Stimulated activated CD4-positive, alpha-beta T cell treated with anti-CD3 and anti-CD28 coated beads, TNF-alpha, amount 100 ng/mL, for 48 hours (primary cell): ENCODE data around the gene SPESP1.
"Not testable (repeated sequence)": the region's sequence is repeated elsewhere in the genome, so short reads cannot be mapped to it uniquely, and the experiment has no call there.

Source experiments
- DNase-seq, 3 donors: peaks; one replicate each; pipeline ENCODE4 v3.0.0-alpha.2; 2020; ENCODE audit warnings: low read depth in 3 of 3

The SPESP1 gene

DNA sequence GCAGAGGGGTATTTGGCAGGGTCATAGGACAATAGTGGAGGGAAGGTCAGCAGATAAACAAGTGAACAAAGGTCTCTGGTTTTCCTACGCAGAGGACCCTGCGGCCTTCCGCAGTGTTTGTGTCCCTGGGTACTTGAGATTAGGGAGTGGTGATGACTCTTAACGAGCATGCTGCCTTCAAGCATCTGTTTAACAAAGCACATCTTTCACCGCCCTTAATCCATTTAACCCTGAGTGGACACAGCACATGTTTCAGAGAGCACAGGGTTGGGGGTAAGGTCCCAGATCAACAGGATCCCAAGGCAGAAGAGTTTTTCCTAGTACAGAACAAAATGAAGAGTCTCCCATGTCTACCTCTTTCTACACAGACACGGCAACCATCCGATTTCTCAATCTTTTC is 33.4 kb downstream of the SPESP1 start:
- not testable (repeated sequence) for DNase-seq

GRCh38 chr15:68966996-68967395 is 36.7 kb downstream of the SPESP1 start:
- no peak for DNase-seq

GRCh38 chr15:68967948-68968347 is 37.6 kb downstream of the SPESP1 start:
- DNase-seq: no peak

DNA sequence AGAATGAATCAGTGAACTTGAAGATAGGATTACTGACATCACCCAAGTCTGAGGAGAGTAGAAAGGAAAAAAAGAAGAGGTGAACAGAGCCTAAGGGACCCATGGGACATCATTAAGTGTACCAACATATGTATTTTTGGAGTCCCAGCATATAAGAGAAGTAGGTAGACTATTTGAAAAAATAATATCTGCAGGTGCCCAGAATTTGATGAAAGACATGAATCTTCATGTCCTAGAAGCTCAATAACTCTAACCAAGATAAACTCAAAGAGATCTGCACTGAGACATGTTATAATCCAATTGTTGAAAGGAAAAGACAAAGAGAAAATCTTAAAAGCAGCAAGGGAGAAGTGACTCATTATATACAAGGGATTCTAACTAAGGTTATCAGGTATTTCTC is 39.0 kb downstream of the SPESP1 start:
- DNase-seq: no peak

DNA sequence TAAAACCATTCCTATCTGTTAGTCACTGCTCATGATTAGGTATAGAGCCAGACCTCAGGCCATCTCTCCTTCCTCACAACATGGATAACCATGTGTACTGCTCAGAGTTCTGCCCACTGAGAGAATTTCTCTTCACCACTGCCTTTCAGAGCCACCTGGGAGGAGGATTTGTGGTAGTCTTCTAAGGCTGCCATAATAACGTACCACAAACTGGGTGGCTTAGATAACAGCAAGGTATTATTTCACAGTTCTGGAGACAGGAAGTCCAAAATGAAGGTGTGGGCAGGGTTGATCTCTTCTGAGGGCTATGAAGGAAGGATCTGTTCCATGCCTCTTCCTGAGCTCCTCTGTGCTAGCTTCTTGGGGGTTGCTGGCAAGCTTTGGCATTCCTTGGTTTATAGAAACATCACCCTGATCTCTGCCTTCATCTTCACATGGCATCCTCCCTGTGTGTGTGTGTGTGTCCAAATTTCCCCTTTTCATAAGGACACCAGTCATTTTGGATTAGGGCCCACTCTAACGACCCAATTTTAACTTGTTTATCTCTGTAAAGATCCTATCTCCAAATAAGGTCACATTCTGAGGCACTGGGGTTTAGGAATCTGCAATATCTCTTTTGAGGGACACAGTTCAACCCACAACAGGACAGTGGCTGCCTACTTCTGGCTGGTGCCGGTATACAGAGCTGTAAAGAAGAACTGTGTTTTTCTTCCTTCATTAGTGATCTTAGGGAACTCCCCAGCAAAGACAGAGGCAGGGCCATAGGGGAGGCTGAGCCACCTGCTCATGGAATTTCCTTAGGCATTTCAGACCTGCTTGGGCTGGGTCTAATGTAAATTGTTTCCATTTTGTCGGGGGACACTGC is 42.1 kb downstream of the SPESP1 start:
- no peak for DNase-seq

DNA sequence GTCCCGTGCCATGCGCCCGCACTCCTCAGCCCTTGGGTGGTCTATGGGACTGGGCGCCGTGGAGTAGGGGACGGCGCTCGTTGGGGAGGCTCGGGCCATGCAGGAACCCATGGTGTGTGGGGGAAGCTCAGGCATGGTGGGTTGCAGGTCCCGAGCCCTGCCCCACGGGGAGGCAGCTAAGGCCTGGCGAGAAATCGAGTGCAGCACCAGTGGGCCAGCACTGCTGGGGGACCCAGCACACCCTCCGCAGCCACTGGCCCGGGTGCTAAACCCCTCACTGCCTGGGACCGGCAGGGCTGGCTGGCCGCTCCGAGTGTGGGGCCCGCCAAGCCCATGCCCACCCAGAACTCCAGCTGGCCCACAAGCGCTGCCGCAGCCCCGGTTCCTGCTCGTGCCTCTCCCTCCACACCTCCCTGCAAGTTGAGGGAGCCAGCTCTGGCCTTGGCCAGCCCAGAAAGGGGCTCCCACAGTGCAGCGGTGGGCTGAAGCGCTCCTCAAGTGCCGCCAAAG is 45.4 kb downstream of the SPESP1 start:
- DNase-seq: not testable (repeated sequence)

DNA sequence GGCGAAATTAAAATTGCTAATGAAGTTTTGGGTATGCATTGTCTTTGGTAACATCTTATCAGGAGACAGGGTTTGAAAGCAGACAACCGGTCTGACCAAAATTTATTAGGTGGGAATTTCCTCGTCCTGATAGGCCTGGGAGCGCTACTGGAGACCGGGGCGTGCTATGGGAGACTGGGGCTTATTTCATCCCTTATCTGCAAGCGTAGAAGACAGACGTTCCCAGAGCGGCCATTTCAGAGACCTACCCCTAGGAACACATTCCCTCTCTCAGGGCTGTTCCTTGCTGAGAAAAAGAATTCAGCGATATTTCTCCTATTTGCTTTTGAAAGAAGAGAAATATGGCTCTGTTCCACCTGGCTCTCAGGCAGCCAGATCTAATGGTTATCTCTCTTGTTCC is 47.1 kb downstream of the SPESP1 start:
- DNase-seq: not testable (repeated sequence)

- no peak for DNase-seq
These were observed 48.7 kb downstream of the SPESP1 start for GRCh38 chr15:68979006-68979405.

- no peak for DNase-seq
These were observed 49.5 kb downstream of the SPESP1 start for GRCh38 chr15:68979816-68980215.

- no peak for DNase-seq
These were observed 50.5 kb downstream of the SPESP1 start for GRCh38 chr15:68980786-68981185.

DNA sequence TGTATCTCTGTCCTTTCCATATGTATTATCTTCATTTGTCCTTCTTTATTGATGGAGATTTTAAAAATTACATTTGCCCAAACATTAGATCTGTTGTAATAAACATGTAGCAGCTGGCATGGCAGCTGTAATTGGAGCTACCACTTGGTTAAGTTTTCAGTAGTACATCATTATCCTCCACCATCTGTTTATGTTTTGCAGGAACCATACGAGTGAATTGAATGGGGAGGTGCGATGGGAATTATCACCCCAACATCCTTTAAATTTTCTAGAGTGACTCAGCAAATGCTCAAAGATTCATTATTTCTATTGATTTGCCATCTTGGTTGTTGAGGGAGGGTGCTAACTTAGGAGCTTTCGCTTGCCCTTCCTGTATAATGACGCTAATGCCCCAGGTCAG is 51.6 kb downstream of the SPESP1 start:
- no peak for DNase-seq

DNA sequence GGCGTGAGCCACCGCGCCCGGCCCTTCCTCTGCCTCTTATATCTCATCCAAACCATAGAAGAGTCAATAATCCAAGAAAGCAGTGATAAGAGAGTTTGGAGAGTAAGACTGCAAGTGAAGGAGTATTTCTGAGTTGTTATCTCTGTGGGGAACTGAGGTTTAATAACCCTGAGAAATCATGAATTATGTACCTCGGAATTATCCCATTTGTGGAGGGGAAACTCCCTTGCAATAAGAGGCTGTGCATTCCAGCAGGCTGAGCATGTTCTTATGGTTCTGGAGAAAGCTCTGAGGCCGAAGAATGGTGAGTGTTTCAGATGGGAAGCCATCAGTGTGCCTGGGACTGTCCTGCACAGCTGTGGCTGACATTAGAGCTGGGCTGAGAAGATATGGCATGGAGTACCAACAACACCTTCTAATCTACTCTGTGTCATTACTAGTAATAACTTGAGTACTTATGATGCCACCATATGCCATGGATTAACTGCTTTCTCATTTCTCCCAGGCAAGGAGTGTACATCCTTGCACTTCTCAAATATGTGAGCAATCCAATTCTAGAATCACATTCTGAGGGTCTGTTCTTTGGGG is 52.7 kb downstream of the SPESP1 start:
- no peak for DNase-seq

GRCh38 chr15:68983961-68984481 is 53.7 kb downstream of the SPESP1 start:
- no peak for DNase-seq

DNA sequence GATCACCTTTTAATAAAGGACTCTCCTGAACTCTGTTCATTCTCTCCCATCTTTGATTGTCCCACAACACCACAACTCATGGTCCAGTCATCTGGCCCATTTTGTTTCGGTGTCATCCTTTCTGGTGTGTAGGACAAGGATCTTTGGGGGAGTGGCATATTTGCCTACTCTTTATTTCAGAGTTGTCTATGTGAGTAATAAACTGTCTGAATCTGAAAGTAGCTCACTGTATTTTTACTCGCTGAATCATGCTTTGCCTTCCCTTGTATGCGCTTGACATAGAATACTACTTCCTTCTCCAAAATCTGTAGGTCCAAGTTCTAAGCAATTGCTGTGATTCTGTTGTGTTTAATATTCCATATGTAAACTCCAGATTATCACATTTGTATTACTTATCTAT is 54.3 kb downstream of the SPESP1 start:
- no peak for DNase-seq

- no peak for DNase-seq
These were observed 55.1 kb downstream of the SPESP1 start for GRCh38 chr15:68985361-68985891.

- no peak for DNase-seq
These were observed 56.0 kb downstream of the SPESP1 start for GRCh38 chr15:68986322-68986721.

DNA sequence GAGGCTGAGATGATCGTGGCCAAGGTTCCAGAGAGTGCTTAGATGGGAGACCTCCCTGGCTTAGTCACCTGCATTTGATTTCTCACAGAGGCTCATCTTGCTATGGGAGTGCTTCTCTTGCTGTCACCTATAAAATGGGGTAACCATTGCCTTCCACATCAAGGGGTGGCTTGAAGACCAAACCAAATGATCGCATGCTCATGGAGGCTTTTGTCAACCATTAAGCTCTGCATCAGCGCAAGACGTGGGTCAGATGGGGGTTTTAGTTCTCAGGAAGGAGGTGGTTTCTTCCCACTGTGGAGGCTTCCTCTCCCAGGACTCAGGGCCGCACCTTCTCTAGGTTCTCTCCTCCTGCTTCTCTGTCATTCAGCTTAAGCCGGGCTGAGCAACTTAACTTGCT is 56.8 kb downstream of the SPESP1 start:
- no peak for DNase-seq

DNA sequence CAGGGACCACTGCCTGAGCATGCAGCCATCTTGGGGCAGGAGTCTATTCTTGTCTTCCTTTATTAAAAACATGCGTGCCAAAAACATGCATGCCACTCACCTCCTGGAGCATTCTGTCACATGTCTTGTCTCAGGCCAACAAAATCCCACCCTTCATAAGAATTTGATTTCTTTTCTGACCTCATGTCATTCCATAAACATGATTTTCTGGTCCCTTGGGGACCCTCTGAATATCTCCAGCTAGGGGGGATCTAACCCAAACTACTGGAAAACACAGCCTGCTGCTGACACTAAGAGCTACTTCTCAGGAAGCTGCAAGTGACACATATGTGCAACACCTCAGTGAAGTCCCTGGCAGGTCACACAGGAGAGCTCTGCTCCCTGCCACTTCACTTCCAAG is 57.4 kb downstream of the SPESP1 start:
- DNase-seq: no peak

DNA sequence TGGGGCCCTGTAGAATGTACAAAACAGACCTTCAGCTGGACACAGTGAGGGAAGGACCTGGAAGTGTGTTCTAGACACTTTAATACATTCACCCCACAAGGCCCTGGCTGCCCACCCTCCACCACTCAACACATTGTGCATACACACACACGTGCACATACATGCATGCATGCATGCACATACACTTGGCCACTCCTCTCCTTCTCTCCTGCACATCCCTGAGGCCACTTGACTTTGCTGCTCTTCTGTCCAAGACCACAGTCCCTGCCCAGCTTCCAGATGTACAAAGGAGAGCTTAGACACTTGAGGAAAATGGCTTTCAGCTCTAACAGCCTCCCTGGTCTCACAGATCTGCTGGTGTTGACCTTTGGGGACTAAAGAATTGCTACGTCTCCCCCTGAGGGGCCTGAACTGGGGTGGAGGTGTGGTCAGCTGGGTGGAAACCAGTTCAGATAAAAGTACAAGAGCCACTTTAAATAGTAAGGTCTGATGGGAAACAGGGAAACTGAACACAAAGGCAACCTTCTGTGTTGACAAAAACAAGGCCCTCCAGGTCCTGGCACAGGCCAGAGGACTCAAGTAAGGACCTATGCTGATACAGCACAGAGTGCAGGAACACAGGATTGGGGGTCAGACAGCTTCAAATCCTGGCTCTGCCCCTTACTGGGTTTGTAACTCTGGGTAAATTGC is 59.4 kb downstream of the SPESP1 start:
- no peak for DNase-seq

GRCh38 chr15:68990231-68990991 is 60.1 kb downstream of the SPESP1 start:
- DNase-seq: no peak

DNA sequence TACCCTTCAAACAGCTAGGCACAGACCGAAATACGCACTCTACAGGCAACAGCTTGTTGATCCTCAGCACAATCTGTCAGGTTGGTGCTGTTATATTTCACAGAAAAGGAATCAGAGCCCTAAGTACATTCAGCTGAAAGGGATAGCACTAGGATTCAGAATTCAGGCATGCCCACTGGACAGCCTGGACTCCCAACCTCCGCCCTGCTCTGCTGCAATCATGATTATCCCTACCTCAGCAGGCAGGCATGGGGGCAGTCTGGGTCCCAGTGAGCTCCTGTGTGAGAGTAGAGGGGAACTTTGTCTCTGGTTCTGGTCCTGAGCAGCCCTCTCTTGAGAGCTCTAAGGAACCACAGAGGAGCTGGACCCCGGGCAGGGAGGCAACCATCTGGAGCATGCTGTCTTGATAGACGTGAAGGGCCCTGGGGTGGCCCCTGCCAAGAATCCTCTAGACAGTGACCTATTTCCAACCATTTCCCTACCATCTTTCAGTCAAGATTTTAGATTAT is 60.7 kb downstream of the SPESP1 start:
- no peak for DNase-seq
